Uterus (tissue), 2 donors: Measurements from ENCODE around the gene MRNIP.

Experiments used
- POLR2A ChIP-seq, 2 donors: fragments of 450-650 bp; IDR thresholded peaks; one replicate each; pipeline ENCODE4 v1.6.1; 2016; ENCODE audit warnings: antibody characterized with exemption in 2 of 2, mild to moderate bottlenecking in 1 of 2, moderate library complexity in 1 of 2
- TF ChIP-seq, protein P1 (sequence below), 4 experiments: fragments of 200-600 bp in 2 of 4; fragments of 450-650 bp in 2 of 4; sonication (generic) in 2 of 4; IDR thresholded peaks; one replicate each; pipeline ENCODE4 v1.5.1; 2016 to 2019; ENCODE audit warnings: antibody characterized with exemption in 4 of 4, mild to moderate bottlenecking in 2 of 4, moderate library complexity in 1 of 4

DNA sequence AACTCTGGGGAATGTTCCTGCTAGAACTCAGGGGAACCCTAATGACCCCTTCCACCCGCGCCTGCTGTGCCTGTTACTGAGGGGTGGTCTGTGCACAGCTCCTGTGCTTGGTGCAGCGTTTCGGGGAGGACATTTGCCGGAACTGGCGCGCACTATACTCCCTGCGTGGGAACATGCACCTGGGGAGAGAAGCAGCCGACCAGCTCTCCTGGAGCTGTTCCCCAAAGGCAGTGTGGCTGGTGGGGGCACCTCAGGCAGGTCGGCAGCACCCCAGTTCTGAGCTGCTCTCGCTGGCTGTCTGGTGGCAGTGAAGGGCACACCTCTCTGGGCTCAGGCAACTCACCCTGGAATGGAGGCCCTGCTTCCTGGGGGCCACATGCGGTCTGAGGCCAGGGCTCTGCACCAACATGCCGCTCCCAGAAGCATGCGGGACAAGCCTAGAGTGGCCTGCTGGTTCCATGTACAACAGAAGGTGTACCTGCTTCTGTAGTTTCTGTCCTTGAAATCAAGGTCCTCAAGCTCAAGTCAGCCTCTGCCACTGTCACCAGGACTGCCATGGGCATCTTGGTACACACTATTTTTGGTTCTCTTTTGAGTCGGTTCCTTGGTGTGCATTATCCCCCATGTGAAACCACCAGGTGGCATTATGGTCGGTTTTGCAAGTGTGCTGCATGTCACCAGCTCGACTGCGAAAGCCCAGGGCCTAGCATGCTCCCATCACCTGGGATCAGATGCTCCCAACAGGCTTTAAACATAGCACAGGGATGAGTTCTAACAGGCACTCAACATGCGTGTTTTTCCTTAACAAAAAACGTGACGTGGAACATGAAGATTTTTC, 7.8 kb upstream of the MRNIP start:
- TF ChIP-seq POLR2A (IDR thresholded peaks at IDR 0.05): no peak
- TF ChIP-seq, protein P1, sequence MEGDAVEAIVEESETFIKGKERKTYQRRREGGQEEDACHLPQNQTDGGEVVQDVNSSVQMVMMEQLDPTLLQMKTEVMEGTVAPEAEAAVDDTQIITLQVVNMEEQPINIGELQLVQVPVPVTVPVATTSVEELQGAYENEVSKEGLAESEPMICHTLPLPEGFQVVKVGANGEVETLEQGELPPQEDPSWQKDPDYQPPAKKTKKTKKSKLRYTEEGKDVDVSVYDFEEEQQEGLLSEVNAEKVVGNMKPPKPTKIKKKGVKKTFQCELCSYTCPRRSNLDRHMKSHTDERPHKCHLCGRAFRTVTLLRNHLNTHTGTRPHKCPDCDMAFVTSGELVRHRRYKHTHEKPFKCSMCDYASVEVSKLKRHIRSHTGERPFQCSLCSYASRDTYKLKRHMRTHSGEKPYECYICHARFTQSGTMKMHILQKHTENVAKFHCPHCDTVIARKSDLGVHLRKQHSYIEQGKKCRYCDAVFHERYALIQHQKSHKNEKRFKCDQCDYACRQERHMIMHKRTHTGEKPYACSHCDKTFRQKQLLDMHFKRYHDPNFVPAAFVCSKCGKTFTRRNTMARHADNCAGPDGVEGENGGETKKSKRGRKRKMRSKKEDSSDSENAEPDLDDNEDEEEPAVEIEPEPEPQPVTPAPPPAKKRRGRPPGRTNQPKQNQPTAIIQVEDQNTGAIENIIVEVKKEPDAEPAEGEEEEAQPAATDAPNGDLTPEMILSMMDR (IDR thresholded peaks at IDR 0.05): peak in 1 of 4 experiments; percentile 4
